Erythroblast (primary cell): ENCODE results near the gene ATP6V0B.
A peak's percentile ranks its signal among the peaks of the same experiment; 100 is the strongest.

ENCODE experiments used
- DNase-seq, 2 experiments: peaks; one replicate each; lab custom pipeline; 2025; lab: John Stamatoyannopoulos, UW
- GATA1 ChIP-seq: IDR thresholded peaks from 2 replicates; pipeline ENCODE4 v1.6.1; 2011; ENCODE audit warnings: low read depth, mild to moderate bottlenecking, control low read depth, low read length, moderate library complexity
- POLR2A ChIP-seq: IDR thresholded peaks from 2 replicates; pipeline ENCODE4 v1.6.1; 2011; ENCODE audit warnings: mild to moderate bottlenecking, low read length

The ATP6V0B gene

DNA sequence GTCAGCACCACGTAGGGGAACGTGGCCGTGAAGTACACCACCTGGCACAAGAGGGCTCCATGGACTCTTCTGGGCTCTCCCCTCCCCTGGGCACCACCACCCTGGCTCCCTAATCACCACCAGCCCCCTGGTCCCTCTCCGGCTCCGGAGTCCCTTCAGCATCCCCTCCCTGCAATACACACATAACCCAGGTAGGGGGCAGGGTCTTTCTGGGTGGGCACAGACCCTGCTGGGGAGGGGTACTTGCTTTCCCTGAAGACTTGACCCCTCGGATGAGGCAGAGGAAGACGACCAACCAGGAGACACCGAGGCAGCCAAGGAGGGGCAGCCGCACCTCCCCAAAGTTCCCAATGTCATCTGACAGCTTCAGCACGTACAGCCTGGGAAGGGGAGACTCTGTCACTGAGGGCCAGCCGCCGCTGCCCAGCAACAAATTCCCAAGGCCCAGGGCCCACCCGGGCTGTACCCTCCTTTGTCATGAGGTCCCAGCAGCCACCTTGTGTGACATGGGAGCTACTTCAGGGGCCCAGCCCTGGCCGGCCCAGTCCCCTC, 27.9 kb downstream of the ATP6V0B start:
- DNase-seq, result no peak
- no peak for TF ChIP-seq POLR2A
- no peak for TF ChIP-seq GATA1

DNA sequence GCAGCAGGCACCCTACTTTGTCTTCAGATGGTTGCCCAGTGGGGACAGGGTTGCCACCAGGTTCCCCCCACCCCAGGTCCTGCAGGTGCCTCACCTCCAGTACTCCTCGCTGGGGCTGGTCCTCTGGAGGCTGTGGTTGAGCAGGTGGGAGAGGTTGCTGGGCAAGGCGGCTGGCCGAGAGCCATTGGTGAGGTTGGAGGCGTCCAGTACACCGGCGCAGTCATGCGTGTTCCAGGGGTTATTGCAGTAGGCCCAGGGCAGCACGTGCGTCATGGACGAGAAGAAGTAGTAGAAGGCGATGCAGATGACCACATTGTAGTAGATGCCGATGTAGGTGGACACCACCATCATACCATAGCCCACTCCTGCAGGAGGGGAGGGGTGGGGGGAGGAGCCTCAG, 33.5 kb downstream of the ATP6V0B start:
- no peak for TF ChIP-seq POLR2A
- no peak for TF ChIP-seq GATA1
- DNase-seq, result no peak

DNA sequence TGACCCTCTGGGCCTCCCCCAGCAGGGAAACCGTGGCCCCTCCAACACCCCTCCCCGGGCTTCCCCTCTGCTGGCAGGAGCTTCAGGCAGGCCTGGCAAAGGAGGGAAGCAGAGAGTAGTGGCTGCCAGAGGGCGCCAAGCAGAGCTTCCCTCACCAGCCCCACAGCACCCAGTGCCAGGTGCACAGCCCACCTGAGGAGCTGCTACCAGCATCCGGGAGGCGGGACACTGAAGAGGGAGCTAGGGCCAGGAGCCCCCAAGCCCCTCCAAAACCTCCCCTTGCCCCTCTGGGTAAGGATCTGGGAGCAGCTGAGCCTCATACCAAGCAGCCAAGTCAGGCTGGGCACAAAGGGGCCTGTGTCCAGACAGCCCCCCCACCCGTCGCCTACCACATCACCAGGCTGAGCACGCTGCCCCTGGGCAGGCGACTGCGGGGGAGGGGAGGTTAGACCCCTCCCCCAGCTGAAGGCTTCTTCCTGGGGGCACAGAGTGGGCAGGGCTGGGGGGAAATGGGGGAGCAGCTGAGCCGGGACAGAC, 36.2 kb downstream of the ATP6V0B start:
- DNase-seq, result no peak
- no peak for TF ChIP-seq GATA1
- no peak for TF ChIP-seq POLR2A

DNA sequence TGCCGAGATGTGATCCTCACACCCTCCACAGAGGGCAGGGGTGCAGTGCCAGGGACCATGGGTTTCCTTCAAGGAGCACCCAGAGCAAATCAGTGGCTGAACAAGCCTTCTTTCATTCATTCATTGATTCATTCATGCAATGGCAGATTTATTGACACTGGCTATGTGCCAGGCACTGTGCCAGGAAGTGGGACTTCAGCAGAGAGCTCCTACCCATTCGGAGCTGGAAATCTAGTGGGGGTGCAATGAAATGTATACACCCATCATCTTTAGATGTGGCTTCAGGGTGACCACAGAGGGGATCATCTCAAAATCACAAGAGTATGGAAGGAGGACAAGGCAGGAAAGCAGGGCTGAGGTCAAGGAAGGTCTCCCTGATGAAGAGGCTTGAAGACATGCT, 37.6 kb downstream of the ATP6V0B start:
- TF ChIP-seq POLR2A (no peak), GATA1 (no peak)
- no peak for DNase-seq

DNA sequence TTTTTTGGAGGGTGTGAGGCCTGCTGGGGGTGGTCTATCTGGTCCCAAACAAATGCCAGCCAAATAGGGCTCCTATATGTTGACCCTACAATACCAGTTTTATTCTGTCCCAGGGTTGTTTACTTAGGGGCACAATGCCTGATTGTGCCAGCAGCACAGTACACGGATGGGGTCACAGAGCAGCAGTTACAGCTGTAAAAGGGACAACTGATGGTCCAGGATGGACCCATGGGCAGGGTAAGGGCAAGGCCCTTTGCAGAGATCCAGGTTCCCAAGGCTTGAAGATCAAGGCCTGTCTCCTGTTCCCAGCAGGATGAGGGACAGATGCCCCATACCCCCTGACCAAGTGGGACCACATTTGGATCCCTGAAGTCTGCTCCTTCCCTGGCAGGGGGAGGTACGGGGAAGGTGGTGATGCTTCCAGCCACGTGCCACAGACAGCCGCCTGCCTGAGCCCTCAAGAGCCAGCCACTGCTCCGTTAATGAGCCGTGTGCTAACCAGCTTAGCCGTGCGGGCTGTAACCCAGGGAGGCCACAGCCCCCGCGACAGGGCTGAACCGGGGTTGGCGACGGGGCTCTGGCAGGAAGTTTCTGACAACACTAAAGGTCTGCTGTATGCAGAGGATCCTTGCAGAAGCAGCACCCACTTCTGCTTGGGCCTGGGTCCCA, 38.3 kb downstream of the ATP6V0B start:
- no peak for DNase-seq

DNA sequence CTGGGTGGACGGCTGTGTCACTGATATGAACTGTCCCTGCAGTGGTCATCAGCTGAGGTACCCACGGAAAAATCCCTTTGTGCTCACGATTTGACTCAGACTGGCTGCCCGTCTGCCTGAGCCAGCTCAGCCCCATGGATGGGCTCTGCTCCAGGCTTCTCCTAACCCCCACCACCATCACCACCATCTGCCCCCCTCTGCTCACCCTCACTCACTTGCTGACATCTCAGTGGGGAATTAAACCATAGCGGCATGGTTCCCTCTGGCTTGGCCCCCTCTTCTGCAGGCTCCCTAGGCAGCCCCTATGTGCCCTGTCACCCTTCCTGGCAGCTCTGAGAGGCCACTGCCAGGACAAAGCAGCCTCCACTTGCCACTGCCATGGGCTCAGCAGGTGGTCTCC, 39.2 kb downstream of the ATP6V0B start:
- TF ChIP-seq POLR2A (no peak), GATA1 (no peak)
- no peak for DNase-seq

More for the DNA sequence above, 38.3 kb downstream of the ATP6V0B start:
- TF ChIP-seq GATA1, result no peak
- no peak for TF ChIP-seq POLR2A

DNA sequence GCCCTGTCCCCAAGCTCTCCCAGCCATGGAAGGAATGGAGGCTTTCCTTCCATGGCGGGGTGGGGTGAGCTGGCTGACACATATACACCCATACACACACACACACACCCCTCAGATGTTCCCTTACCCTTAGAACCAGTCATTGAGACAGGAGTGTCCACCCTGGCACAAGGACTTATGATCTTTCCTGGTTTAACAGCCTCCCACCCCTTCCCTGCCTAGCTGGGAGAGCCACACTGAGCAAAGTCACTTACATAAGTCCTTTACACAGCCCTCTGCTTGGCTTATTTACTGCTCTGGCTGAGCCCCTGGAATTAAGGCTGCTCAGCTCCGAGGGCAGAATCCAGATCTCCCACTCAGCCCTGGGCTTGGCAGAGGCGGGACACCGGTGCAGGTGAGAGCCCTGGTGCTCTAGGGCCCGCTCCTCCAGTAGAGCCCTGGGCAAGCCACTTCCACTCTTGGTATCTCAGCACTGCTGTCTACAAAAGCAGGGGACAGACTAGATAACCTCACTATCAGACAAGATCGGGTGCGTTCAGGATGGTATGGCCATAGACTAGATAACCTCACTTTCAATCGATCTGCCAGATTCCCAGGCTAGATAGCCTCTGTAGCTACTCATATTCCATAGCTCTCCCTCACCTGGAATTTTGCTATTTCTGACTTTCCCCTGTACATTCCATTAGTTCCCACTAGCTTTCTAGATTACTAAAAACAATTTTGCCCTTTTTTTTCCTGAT, 39.8 kb downstream of the ATP6V0B start:
- no peak for TF ChIP-seq GATA1
- TF ChIP-seq POLR2A, result no peak
- DNase-seq, result peak; percentile 46 to 78

DNA sequence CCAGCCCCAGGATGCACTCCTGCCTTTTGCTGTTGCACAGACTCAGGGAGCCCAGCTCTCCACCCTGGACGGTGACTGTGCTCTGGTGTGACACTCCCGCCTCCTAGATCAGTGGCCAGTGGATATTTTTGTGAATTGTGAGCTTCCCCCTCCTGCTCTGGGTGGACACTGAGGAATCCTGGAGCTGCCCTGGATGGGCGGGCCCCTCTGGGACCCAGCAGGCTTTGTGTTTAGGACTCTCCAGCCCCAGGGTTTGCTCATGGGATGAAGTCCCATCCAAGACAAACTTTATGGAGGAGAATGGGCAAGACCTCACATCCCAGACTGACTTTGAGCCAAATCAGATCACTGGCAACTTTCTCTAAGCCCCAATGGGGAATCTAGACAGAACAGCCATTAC, 40.4 kb downstream of the ATP6V0B start:
- TF ChIP-seq POLR2A (no peak), GATA1 (no peak)
- DNase-seq, result peak in 1 of 2 experiments; percentile 24

DNA sequence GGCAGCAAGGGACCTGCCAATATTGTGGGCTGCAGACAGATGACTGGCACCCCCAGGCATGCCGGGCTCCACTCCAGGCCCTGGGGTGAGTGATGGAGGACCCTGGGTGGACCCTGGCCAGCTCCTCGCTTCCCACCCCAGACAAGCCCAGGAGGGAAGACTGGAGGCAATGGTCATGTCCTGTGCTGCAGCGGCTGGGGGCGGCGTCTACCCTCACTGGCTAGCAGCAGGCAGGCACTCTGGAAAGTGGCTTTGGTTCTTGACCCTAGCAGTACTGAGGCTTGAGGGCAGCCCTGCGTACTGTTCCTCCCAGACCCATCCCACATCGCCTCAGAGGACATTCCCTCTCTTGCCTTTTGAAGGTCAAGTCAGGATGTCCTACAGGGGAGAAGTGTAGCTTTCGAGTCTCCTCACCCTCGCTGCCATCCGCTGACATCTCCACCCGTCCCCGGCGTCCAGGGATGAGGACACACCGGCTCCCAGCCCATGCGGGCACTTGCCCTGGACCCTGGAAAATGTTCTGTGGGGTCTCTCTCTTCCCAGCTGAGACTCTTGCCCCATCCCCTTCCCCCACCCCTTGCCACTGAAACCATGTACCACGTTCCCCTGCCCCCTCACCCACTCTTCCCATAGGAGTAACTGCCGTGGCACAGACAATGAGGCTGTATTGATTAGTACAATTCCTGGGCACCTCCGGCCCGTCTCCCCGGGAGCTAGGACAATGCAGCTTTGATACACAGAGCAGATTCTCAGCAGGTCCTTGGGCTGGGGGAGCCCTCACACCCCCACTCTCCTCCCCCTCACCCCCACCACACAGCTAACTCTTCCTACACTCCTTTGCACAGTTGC, 41.5 kb downstream of the ATP6V0B start:
- no peak for DNase-seq
- TF ChIP-seq POLR2A (no peak), GATA1 (no peak)

DNA sequence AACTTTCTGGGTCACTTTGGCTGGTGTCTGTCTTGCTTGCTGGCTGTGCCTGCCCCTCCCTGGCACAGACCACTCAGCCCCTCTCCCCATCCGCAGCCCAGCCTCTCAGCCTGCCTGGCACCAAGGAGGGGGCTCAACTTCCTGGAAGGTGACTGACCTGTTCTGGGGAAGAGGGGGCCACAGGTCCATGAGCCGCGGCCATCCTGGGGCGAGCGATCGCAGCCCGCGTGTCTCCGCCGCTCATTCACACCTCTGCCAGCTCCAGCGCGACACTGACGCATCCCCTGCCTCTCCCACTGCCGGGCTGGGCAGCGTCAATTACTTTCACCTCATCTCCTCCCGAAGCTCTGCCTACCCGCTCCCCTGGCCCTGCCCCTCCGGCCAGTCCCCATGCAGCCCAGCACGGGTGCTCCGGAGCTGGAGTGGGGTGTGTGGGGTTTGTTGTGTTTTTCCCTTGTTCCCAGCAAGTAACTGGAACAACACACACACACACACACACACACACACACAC, 42.2 kb downstream of the ATP6V0B start:
- no peak for DNase-seq
- TF ChIP-seq POLR2A (no peak), GATA1 (no peak)

DNA sequence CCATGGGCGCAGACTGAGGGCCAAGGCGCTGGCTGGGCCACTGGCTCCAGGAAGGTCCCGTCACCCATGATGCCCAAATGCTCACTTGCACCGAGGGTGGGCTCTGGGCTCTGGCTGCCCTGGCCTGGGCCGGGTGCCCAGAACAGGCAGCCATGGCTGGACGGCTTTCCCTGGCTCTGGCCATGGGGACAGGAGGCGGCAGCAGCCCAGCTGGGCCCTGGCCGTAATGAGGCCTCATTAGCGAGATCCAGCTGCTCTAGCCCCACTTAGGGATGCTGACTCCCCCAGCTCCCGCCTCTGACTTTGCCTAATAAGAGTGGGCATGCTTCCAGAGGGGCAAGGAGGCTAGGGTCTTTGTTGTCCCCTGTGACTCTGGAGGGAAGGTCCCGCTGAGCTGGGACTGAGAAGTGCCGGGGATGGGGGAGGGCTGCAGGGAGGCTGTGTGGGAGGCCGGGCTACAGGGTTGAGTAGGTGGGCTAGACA, 44.7 kb downstream of the ATP6V0B start:
- no peak for DNase-seq
- TF ChIP-seq GATA1 (no peak), POLR2A (no peak)

DNA sequence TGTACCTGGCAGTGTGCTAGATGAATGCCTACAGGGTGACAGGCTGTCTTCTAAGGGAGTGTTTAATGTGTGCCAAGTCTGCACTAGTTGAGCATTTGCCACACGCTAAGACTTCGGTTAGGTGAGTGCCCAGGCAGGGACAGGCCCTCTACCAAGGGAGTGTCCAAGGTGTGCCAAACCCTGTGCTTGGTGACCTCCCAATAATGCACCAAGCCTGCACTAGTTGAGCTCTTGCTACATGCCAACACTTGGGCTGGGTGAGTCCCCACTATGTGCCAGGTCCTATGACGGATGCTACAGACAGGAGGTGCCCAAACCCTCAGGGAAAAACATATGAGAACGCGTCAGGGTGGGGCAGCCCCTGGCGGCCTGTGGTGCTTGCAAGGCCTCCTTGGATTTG, 45.7 kb downstream of the ATP6V0B start:
- TF ChIP-seq GATA1 (no peak), POLR2A (no peak)
- no peak for DNase-seq

DNA sequence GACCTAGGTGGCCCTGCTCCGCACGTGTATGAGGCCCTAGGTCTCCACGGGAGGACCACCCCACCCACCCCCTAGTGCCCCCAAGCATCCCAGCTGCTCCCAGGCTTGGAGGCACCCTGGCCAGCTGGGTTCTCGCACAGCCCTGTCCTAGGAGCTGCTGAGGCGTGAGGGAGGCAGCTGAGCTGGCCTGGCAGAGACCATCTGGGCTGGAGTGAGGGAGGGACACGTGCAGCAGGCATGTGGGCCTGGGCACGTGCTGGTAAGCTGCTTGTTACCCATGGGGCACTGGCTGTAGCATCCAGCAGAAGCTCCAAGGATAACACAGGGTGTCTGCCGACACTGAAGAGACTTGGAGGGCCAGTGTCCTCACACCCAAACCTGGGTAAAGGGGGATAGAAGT, 46.4 kb downstream of the ATP6V0B start:
- DNase-seq, result no peak
- TF ChIP-seq POLR2A (no peak), GATA1 (no peak)
